ENCODE data around the gene ACSS3. TPM values are rescaled to one million over a fixed set of nuclear protein-coding genes. Genes with fewer than 3 reads are reported as not detected.

The ACSS3 gene
- total and polyA plus RNA-seq, 10 of the 15 experiments (the other 5 are each of a cell fraction or from before 2014, with no cell fraction given), result 0.06 to 0.31 TPM; not detected in 8

- no TSS peak for BruUV-seq (replicated peaks)
- RAD21 ChIA-PET (ENCODE audit: unreplicated experiment), result no interaction called here
- intact Hi-C loops (cut with micrococcal nuclease; ENCODE audit: unreplicated experiment), result no loop called here
- Histone ChIP-seq H3K36me3 (ENCODE audit: control insufficient read depth in 2 of 2, insufficient read depth in 2 of 2, low read length in 1 of 2) (no peaks in the 10 kb centered on the region), H3K9ac (ENCODE audit: control insufficient read depth, insufficient read depth, low read length) (no peak overlapping the region), H3K79me2 (ENCODE audit: control insufficient read depth, insufficient read depth, low read length) (no peaks in the 10 kb centered on the region), H3K4me3 (no peak overlapping the region), H3K4me2 (ENCODE audit: control insufficient read depth, insufficient read depth) (no peak overlapping the region), H2AFZ (ENCODE audit: control insufficient read depth, low read depth, low read length) (no peak overlapping the region), H3K4me1 (ENCODE audit: control insufficient read depth, insufficient read depth, low read length) (no peaks in the 10 kb centered on the region), H3K27ac (ENCODE audit: control insufficient read depth, insufficient read depth) (no peak overlapping the region), H4K20me1 (ENCODE audit: control insufficient read depth, insufficient read depth) (no peaks in the 10 kb centered on the region), H3K27me3 (replicated peaks in 1 of 2; ENCODE audit: control insufficient read depth in 2 of 2, insufficient read depth in 2 of 2, low read length in 1 of 2) (no peaks in the 10 kb centered on the region), H3K9me3 (replicated peaks; ENCODE audit: control insufficient read depth, insufficient read depth, low read length) (no peaks in the 10 kb centered on the region)
- FAIRE-seq (no peak), ATAC-seq (no peak; the same call in 2 of the 3 replicates), DNase-seq (ENCODE audit: low read depth, low spot score) (no peak)
- in situ Hi-C loops (cut with MboI), result no loop called here
- TF ChIP-seq STAT3 (IDR thresholded peaks at IDR 0.05; ENCODE audit: low read depth, low read length), result no peak
- TF ChIP-seq KDM1A (IDR thresholded peaks at IDR 0.05; ENCODE audit: borderline replicate concordance), result no peak
- TF ChIP-seq ZBED1 (IDR thresholded peaks at IDR 0.05; ENCODE audit: borderline replicate concordance), result no peak
- no peak for TF ChIP-seq NRF1 (conservative IDR thresholded peaks at IDR 0.05; ENCODE audit: low read depth, low read length)
- no peak for TF ChIP-seq PAX5 (IDR thresholded peaks at IDR 0.05; ENCODE audit: borderline replicate concordance, low read depth, low read length)
- no peak for TF ChIP-seq POLR2A (IDR thresholded peaks at IDR 0.05; ENCODE audit: low read depth, low read length)
- SMC1A ChIA-PET (ENCODE audit: uncharacterized antibody, unreplicated experiment), result interaction anchor here (0.6 kb wide), 1 partner anchor 393 kb away, joined by 3 read pairs; no protein-coding TSS in a partner anchor
- POLR2A ChIA-PET, result no interaction called here
- WGBS (ENCODE audit: insufficient coverage, insufficient replicate concordance, low lambda C conversion rate, missing lambda C conversion rate), result 19% methylated on average over 3 of the region's 3 CpGs
- CTCF ChIA-PET, result interaction anchor here (1.4 kb wide), 1 partner anchor 17 kb away, joined by 4 read pairs; no protein-coding TSS in a partner anchor
These were observed 153.9 kb downstream of the ACSS3 start for GRCh38 chr12:81231574-81232368.

GRCh38 chr12:81245458-81245857 lies 167.6 kb downstream of the ACSS3 start:
- BruUV-seq (replicated peaks), result no TSS peak
- FAIRE-seq (no peak), DNase-seq (ENCODE audit: low read depth, low spot score) (no peak), ATAC-seq (no peak)
- Histone ChIP-seq H3K4me2 (ENCODE audit: control insufficient read depth, insufficient read depth) (no peak overlapping the region), H3K79me2 (ENCODE audit: control insufficient read depth, insufficient read depth, low read length) (no peaks in the 10 kb centered on the region), H3K4me3 (no peak overlapping the region), H3K9me3 (replicated peaks; ENCODE audit: control insufficient read depth, insufficient read depth, low read length) (no peaks in the 10 kb centered on the region), H3K27ac (ENCODE audit: control insufficient read depth, insufficient read depth) (no peak overlapping the region), H3K36me3 (ENCODE audit: control insufficient read depth in 2 of 2, insufficient read depth in 2 of 2, low read length in 1 of 2) (no peaks in the 10 kb centered on the region), H3K27me3 (replicated peaks in 1 of 2; ENCODE audit: control insufficient read depth in 2 of 2, insufficient read depth in 2 of 2, low read length in 1 of 2) (no peaks in the 10 kb centered on the region), H3K9ac (ENCODE audit: control insufficient read depth, insufficient read depth, low read length) (no peak overlapping the region), H3K4me1 (ENCODE audit: control insufficient read depth, insufficient read depth, low read length) (no peaks in the 10 kb centered on the region), H4K20me1 (ENCODE audit: control insufficient read depth, insufficient read depth) (no peaks in the 10 kb centered on the region), H2AFZ (ENCODE audit: control insufficient read depth, low read depth, low read length) (no peak overlapping the region)
- TF ChIP-seq HSF1 (IDR thresholded peaks at IDR 0.05; ENCODE audit: low read depth, low read length) (no peak), RFX5 (IDR thresholded peaks at IDR 0.05; ENCODE audit: low read depth, low read length) (no peak), TCF7 (IDR thresholded peaks at IDR 0.05; ENCODE audit: borderline replicate concordance) (no peak), FOS (IDR thresholded peaks at IDR 0.05; ENCODE audit: borderline replicate concordance, extremely low read depth, insufficient read length) (no peak), NFYB (IDR thresholded peaks at IDR 0.05; ENCODE audit: insufficient read depth, low read depth, low read length) (no peak), RAD21 (IDR thresholded peaks at IDR 0.05; ENCODE audit: insufficient read depth, low read depth, low read length) (no peak), RAD51 (IDR thresholded peaks at IDR 0.05) (no peak), BHLHE40 (IDR thresholded peaks at IDR 0.05; ENCODE audit: borderline replicate concordance in 1 of 2, low read depth in 2 of 2, low read length in 1 of 2) (no peak)
- intact Hi-C loops (cut with micrococcal nuclease; ENCODE audit: unreplicated experiment), result no loop called here
- RAD21 ChIA-PET (ENCODE audit: unreplicated experiment), result no interaction called here
- SMC1A ChIA-PET (ENCODE audit: uncharacterized antibody, unreplicated experiment), result no interaction called here
- POLR2A ChIA-PET, result no interaction called here
- WGBS (ENCODE audit: insufficient coverage, insufficient replicate concordance, low lambda C conversion rate, missing lambda C conversion rate), result 3% methylated on average over 2 of the region's 2 CpGs
- in situ Hi-C loops (cut with MboI), result no loop called here
- CTCF ChIA-PET, result no interaction called here
